Measurements from ENCODE around the gene TTC9C.
"Not testable (repeated sequence)": the region's sequence is repeated elsewhere in the genome, so short reads cannot be mapped to it uniquely, and the experiment has no call there.

Gene TTC9C

GRCh38 chr11:62747475-62748160 is 19.3 kb downstream of the TTC9C start:
- no peaks in the 10 kb centered on the region for H3K9me3 ChIP-seq (ENCODE audit: control insufficient read depth, low read length)
- no peaks in the 10 kb centered on the region for H3K27me3 ChIP-seq (ENCODE audit: control insufficient read depth, insufficient read depth, low read length, poor library complexity, severe bottlenecking)
- no peaks in the 10 kb centered on the region for H3K4me1 ChIP-seq (ENCODE audit: control insufficient read depth, insufficient read depth, low read length)
- H3K27ac ChIP-seq (ENCODE audit: insufficient read depth, low read depth, low read length, poor library complexity, severe bottlenecking), result no peak overlapping the region
- WGBS, 2 experiments, result 92 to 93% methylated on average over 7 to 9 of the region's 9 CpGs
- H3K4me3 ChIP-seq (ENCODE audit: insufficient read depth, low read depth, low read length), result no peak overlapping the region
- H3K36me3 ChIP-seq (ENCODE audit: control insufficient read depth, insufficient read depth, low read length), result peaks cover 5% of the 10 kb centered on the region

- not testable (repeated sequence) for H3K9me3 ChIP-seq (ENCODE audit: control insufficient read depth, low read length); H3K36me3 ChIP-seq (ENCODE audit: control insufficient read depth, insufficient read depth, low read length); H3K4me1 ChIP-seq (ENCODE audit: control insufficient read depth, insufficient read depth, low read length); H3K27ac ChIP-seq (ENCODE audit: insufficient read depth, low read depth, low read length, poor library complexity, severe bottlenecking); H3K27me3 ChIP-seq (ENCODE audit: control insufficient read depth, insufficient read depth, low read length, poor library complexity, severe bottlenecking); H3K4me3 ChIP-seq (ENCODE audit: insufficient read depth, low read depth, low read length)
- 93 to 94% methylated on average over 5 of the region's 5 CpGs for WGBS, 2 experiments
Measured at GRCh38 chr11:62749931-62750330, 21.6 kb downstream of the TTC9C start.

- Histone ChIP-seq H3K9me3 (ENCODE audit: control insufficient read depth, low read length) (no peaks in the 10 kb centered on the region), H3K36me3 (ENCODE audit: control insufficient read depth, insufficient read depth, low read length) (peaks cover 6% of the 10 kb centered on the region)
- WGBS, 2 experiments, result 94 to 97% methylated on average over 14 of the region's 14 CpGs
Measured at GRCh38 chr11:62752177-62752785, 24.0 kb downstream of the TTC9C start.

GRCh38 chr11:62752994-62753735 is 24.9 kb downstream of the TTC9C start:
- Histone ChIP-seq H3K9me3 (ENCODE audit: control insufficient read depth, low read length) (no peaks in the 10 kb centered on the region), H3K27me3 (ENCODE audit: control insufficient read depth, insufficient read depth, low read length, poor library complexity, severe bottlenecking) (no peaks in the 10 kb centered on the region), H3K4me1 (ENCODE audit: control insufficient read depth, insufficient read depth, low read length) (peaks cover 6% of the 10 kb centered on the region), H3K4me3 (ENCODE audit: insufficient read depth, low read depth, low read length) (peak overlapping the region; percentile 92), H3K27ac (ENCODE audit: insufficient read depth, low read depth, low read length, poor library complexity, severe bottlenecking) (peak overlapping the region; percentile 16), H3K36me3 (ENCODE audit: control insufficient read depth, insufficient read depth, low read length) (peaks cover 6% of the 10 kb centered on the region)
- 90% methylated on average over 15 of the region's 15 CpGs for whole genome bisulfite sequencing, 2 experiments

More at GRCh38 chr11:62752177-62752785, 24.0 kb downstream of the TTC9C start:
- no peaks in the 10 kb centered on the region for H3K27me3 ChIP-seq (ENCODE audit: control insufficient read depth, insufficient read depth, low read length, poor library complexity, severe bottlenecking)
- H3K27ac ChIP-seq (ENCODE audit: insufficient read depth, low read depth, low read length, poor library complexity, severe bottlenecking), result no peak overlapping the region
- H3K4me1 ChIP-seq (ENCODE audit: control insufficient read depth, insufficient read depth, low read length), result peaks cover 6% of the 10 kb centered on the region
- no peak overlapping the region for H3K4me3 ChIP-seq (ENCODE audit: insufficient read depth, low read depth, low read length)

GRCh38 chr11:62753736-62754603 is 25.7 kb downstream of the TTC9C start, which contains the start of gene ZBTB3:
ZBTB3 (minus strand) TSS chr11:62754160; CDS start chr11:62753664, 496 bp downstream.
- 1% methylated on average over 47 of the region's 47 CpGs for WGBS, 2 experiments
- H3K27me3 ChIP-seq (ENCODE audit: control insufficient read depth, insufficient read depth, low read length, poor library complexity, severe bottlenecking), result no peaks in the 10 kb centered on the region
- peaks cover 6% of the 10 kb centered on the region for H3K36me3 ChIP-seq (ENCODE audit: control insufficient read depth, insufficient read depth, low read length)
- peak within 1 kb of the TSS; percentile 55 for H3K27ac ChIP-seq (ENCODE audit: insufficient read depth, low read depth, low read length, poor library complexity, severe bottlenecking)
- H3K4me1 ChIP-seq (ENCODE audit: control insufficient read depth, insufficient read depth, low read length), result peaks cover 6% of the 10 kb centered on the region
- H3K4me3 ChIP-seq (ENCODE audit: insufficient read depth, low read depth, low read length), result peak within 1 kb of the TSS; percentile 92
- H3K9me3 ChIP-seq (ENCODE audit: control insufficient read depth, low read length), result no peaks in the 10 kb centered on the region

- no peak overlapping the region for H3K4me3 ChIP-seq (ENCODE audit: insufficient read depth, low read depth, low read length)
- H3K36me3 ChIP-seq (ENCODE audit: control insufficient read depth, insufficient read depth, low read length), result peaks cover 6% of the 10 kb centered on the region
- H3K27ac ChIP-seq (ENCODE audit: insufficient read depth, low read depth, low read length, poor library complexity, severe bottlenecking), result no peak overlapping the region
- WGBS, 2 experiments, result 92 to 93% methylated on average over 10 of the region's 10 CpGs
- H3K9me3 ChIP-seq (ENCODE audit: control insufficient read depth, low read length), result no peaks in the 10 kb centered on the region
- H3K27me3 ChIP-seq (ENCODE audit: control insufficient read depth, insufficient read depth, low read length, poor library complexity, severe bottlenecking), result no peaks in the 10 kb centered on the region
- H3K4me1 ChIP-seq (ENCODE audit: control insufficient read depth, insufficient read depth, low read length), result peaks cover 6% of the 10 kb centered on the region
Measured at GRCh38 chr11:62755086-62755615, 26.9 kb downstream of the TTC9C start.

- no peak overlapping the region for H3K27ac ChIP-seq (ENCODE audit: insufficient read depth, low read depth, low read length, poor library complexity, severe bottlenecking)
- H3K4me1 ChIP-seq (ENCODE audit: control insufficient read depth, insufficient read depth, low read length), result peaks cover 9% of the 10 kb centered on the region
- 57 to 58% methylated on average over 7 to 8 of the region's 9 CpGs for WGBS, 2 experiments
- no peaks in the 10 kb centered on the region for H3K27me3 ChIP-seq (ENCODE audit: control insufficient read depth, insufficient read depth, low read length, poor library complexity, severe bottlenecking)
- no peak overlapping the region for H3K4me3 ChIP-seq (ENCODE audit: insufficient read depth, low read depth, low read length)
- no peaks in the 10 kb centered on the region for H3K36me3 ChIP-seq (ENCODE audit: control insufficient read depth, insufficient read depth, low read length)
- H3K9me3 ChIP-seq (ENCODE audit: control insufficient read depth, low read length), result no peaks in the 10 kb centered on the region
Measured at GRCh38 chr11:62757846-62758788, 29.8 kb downstream of the TTC9C start.

- H3K36me3 ChIP-seq (ENCODE audit: control insufficient read depth, insufficient read depth, low read length); H3K4me1 ChIP-seq (ENCODE audit: control insufficient read depth, insufficient read depth, low read length); H3K27me3 ChIP-seq (ENCODE audit: control insufficient read depth, insufficient read depth, low read length, poor library complexity, severe bottlenecking); H3K4me3 ChIP-seq (ENCODE audit: insufficient read depth, low read depth, low read length); H3K27ac ChIP-seq (ENCODE audit: insufficient read depth, low read depth, low read length, poor library complexity, severe bottlenecking); H3K9me3 ChIP-seq (ENCODE audit: control insufficient read depth, low read length): not testable (repeated sequence)
- 44 to 48% methylated on average over 8 of the region's 9 CpGs for WGBS, 2 experiments
Measured at GRCh38 chr11:62760867-62761227, 32.6 kb downstream of the TTC9C start.

- Histone ChIP-seq H3K27me3 (ENCODE audit: control insufficient read depth, insufficient read depth, low read length, poor library complexity, severe bottlenecking) (no peaks in the 10 kb centered on the region), H3K27ac (ENCODE audit: insufficient read depth, low read depth, low read length, poor library complexity, severe bottlenecking) (peak overlapping the region; percentile 89), H3K4me1 (ENCODE audit: control insufficient read depth, insufficient read depth, low read length) (peaks cover 10% of the 10 kb centered on the region), H3K36me3 (ENCODE audit: control insufficient read depth, insufficient read depth, low read length) (peaks cover 13% of the 10 kb centered on the region), H3K4me3 (ENCODE audit: insufficient read depth, low read depth, low read length) (peak overlapping the region; percentile 83), H3K9me3 (ENCODE audit: control insufficient read depth, low read length) (no peaks in the 10 kb centered on the region)
- WGBS, 2 experiments, result 14 to 15% methylated on average over 18 of the region's 18 CpGs
Measured at GRCh38 chr11:62770778-62771143, 42.5 kb downstream of the TTC9C start.

All from ectodermal cell (in vitro differentiated cells).